ENCODE measurements around the gene NECAB2. TPM values are rescaled to one million over a fixed set of nuclear protein-coding genes. Genes with fewer than 3 reads are reported as not detected.
A peak's percentile ranks its signal among the peaks of the same experiment; 100 is the strongest.

The NECAB2 gene
- total and polyA plus RNA-seq, 2 donors (not counting 1 experiment from before 2014, with no cell fraction given): 0.03 to 0.17 TPM

DNA sequence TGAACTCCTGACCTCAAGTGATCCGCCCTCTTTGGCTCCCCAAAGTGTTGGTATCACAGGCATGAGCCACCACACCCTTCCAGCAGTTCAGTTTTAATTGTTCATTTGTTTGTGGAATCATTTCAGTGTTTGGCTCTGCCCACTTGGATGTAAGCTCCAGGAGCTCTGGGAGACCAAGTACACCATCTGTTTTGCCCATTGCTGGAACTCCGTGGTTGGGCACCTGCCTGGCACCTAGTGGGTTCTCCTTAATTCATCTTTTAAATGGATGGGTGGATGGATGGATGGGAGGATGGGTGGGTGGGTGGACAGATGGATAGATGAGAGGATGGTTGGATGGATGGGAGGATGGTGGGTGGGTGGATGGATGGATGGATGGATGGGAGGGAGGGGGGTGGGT, 953 bp upstream of the NECAB2 start:
- H3K9ac ChIP-seq (ENCODE audit: insufficient read depth, low read length): no peak overlapping the region
- H3K27ac ChIP-seq (ENCODE audit: insufficient read depth, low read length): no peak overlapping the region
- no peak for TF ChIP-seq EZH2 (IDR thresholded peaks at IDR 0.05; ENCODE audit: low read length, missing control alignments)
- TF ChIP-seq, protein P1, sequence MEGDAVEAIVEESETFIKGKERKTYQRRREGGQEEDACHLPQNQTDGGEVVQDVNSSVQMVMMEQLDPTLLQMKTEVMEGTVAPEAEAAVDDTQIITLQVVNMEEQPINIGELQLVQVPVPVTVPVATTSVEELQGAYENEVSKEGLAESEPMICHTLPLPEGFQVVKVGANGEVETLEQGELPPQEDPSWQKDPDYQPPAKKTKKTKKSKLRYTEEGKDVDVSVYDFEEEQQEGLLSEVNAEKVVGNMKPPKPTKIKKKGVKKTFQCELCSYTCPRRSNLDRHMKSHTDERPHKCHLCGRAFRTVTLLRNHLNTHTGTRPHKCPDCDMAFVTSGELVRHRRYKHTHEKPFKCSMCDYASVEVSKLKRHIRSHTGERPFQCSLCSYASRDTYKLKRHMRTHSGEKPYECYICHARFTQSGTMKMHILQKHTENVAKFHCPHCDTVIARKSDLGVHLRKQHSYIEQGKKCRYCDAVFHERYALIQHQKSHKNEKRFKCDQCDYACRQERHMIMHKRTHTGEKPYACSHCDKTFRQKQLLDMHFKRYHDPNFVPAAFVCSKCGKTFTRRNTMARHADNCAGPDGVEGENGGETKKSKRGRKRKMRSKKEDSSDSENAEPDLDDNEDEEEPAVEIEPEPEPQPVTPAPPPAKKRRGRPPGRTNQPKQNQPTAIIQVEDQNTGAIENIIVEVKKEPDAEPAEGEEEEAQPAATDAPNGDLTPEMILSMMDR (conservative IDR thresholded peaks at IDR 0.05 in 1 of 2, IDR thresholded peaks at IDR 0.05 in 1 of 2; ENCODE audit: low read depth in 1 of 2, low read length in 2 of 2): no peak
- no peak overlapping the region for H2AFZ ChIP-seq (ENCODE audit: low read length)
- H3K27me3 ChIP-seq (ENCODE audit: control insufficient read depth, insufficient read depth, low read length): peaks cover 4% of the 10 kb centered on the region
- no peaks in the 10 kb centered on the region for H3K9me3 ChIP-seq (ENCODE audit: control insufficient read depth, insufficient read depth, low read depth, low read length)
- H4K20me1 ChIP-seq (ENCODE audit: control insufficient read depth, extremely low read depth, insufficient read depth, low read length): no peaks in the 10 kb centered on the region
- no peak for DNase-seq (ENCODE audit: low read depth in 2 of 2)
- H3K4me3 ChIP-seq (replicated peaks in 1 of 4; ENCODE audit: control extremely low read depth in 1 of 4, insufficient read depth in 1 of 4, low read depth in 3 of 4, low read length in 4 of 4): no peak overlapping the region
- no peak overlapping the region for H3K4me2 ChIP-seq (ENCODE audit: extremely low read depth, insufficient read depth, low read length)
- peaks cover 4% of the 10 kb centered on the region for H3K36me3 ChIP-seq (ENCODE audit: control insufficient read depth, insufficient read depth, low read length)
- H3K4me1 ChIP-seq (ENCODE audit: control insufficient read depth, extremely low read depth, insufficient read depth, low read length): no peaks in the 10 kb centered on the region
- no peaks in the 10 kb centered on the region for H3K79me2 ChIP-seq (ENCODE audit: control insufficient read depth, insufficient read depth, low read length)

DNA sequence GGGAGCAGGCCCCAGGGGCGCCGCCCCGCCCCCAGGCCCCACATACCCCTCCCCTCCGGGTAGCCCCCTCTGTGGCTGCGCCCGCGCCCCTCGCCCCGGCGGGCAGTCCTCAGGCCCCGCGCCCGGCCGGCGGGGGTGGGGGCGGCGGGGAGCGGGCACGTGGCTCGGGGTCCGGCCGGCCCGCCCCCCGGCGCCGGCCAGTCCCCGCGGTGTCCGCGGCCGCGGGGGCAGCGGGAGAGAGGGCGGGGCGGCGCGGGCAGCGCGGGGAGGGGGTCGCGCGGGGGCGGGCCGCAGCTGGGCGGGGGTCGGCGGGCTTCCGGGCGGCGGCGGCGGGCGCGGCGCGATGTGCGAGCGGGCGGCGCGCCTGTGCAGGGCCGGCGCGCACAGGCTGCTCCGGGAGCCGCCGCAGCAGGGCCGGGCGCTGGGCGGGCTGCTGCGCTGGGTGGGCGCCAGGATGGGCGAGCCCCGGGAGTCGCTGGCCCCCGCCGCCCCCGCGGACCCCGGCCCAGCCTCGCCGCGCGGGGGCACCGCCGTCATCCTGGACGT, 335 bp downstream of the NECAB2 start:
- Histone ChIP-seq H3K4me3 (replicated peaks in 1 of 4; ENCODE audit: control extremely low read depth in 1 of 4, insufficient read depth in 1 of 4, low read depth in 3 of 4, low read length in 4 of 4) (peak overlapping the region in 1 of 4 experiments; percentile 27), H3K27me3 (ENCODE audit: control insufficient read depth, insufficient read depth, low read length) (peaks cover 4% of the 10 kb centered on the region), H3K9ac (ENCODE audit: insufficient read depth, low read length) (no peak overlapping the region), H3K9me3 (ENCODE audit: control insufficient read depth, insufficient read depth, low read depth, low read length) (no peaks in the 10 kb centered on the region), H3K27ac (ENCODE audit: insufficient read depth, low read length) (no peak overlapping the region), H3K79me2 (ENCODE audit: control insufficient read depth, insufficient read depth, low read length) (no peaks in the 10 kb centered on the region), H3K36me3 (ENCODE audit: control insufficient read depth, insufficient read depth, low read length) (peaks cover 4% of the 10 kb centered on the region), H3K4me2 (ENCODE audit: extremely low read depth, insufficient read depth, low read length) (no peak overlapping the region), H2AFZ (ENCODE audit: low read length) (no peak overlapping the region), H3K4me1 (ENCODE audit: control insufficient read depth, extremely low read depth, insufficient read depth, low read length) (no peaks in the 10 kb centered on the region), H4K20me1 (ENCODE audit: control insufficient read depth, extremely low read depth, insufficient read depth, low read length) (no peaks in the 10 kb centered on the region)
- TF ChIP-seq EZH2 (IDR thresholded peaks at IDR 0.05; ENCODE audit: low read length, missing control alignments): no peak
- TF ChIP-seq, protein P1 (conservative IDR thresholded peaks at IDR 0.05 in 1 of 2, IDR thresholded peaks at IDR 0.05 in 1 of 2; ENCODE audit: low read depth in 1 of 2, low read length in 2 of 2): no peak
- no peak for DNase-seq (ENCODE audit: low read depth in 2 of 2)

DNA sequence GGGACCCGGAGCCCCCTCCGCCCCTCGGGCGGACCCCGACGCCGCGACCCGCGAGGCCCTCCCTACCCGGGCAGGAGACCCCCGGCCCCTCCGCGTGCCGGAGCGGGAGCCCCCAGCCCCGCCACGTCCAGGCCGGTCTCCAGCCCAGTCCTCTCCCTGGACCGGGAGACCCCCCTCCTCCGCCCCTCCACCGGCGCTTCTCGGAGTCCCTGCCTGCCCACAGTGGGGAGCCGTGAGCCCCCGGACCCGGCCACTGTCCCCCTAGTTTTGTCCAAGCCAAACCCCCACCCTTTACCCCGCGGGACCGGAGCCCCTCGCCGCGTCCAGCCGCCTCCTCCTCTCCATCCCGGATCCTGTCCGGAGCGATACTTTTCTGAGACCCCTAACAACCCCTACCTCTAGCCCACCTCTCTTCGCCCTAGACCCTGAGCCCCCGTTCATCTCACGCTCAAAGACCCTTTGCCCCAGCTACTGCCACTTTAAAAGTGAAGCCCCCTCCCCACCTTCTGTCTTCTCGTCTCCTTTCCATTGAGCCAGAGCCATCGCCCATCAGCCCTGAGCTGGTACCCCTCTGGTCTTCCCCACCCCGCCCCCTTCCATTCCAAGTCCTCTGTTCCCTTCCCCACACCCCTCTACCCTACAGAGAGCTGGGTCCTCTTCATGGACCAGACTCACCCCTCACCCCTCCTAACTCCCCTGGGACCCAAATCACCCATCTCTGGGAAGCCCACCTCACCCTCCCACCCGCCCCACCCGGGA, 1.0 kb downstream of the NECAB2 start:
- no peak overlapping the region for H2AFZ ChIP-seq (ENCODE audit: low read length)
- H3K27me3 ChIP-seq (ENCODE audit: control insufficient read depth, insufficient read depth, low read length): peaks cover 4% of the 10 kb centered on the region
- peaks cover 4% of the 10 kb centered on the region for H3K36me3 ChIP-seq (ENCODE audit: control insufficient read depth, insufficient read depth, low read length)
- H4K20me1 ChIP-seq (ENCODE audit: control insufficient read depth, extremely low read depth, insufficient read depth, low read length): no peaks in the 10 kb centered on the region
- TF ChIP-seq EZH2 (IDR thresholded peaks at IDR 0.05; ENCODE audit: low read length, missing control alignments): peak; percentile 29
- TF ChIP-seq, protein P1 (conservative IDR thresholded peaks at IDR 0.05 in 1 of 2, IDR thresholded peaks at IDR 0.05 in 1 of 2; ENCODE audit: low read depth in 1 of 2, low read length in 2 of 2): no peak
- H3K9ac ChIP-seq (ENCODE audit: insufficient read depth, low read length): no peak overlapping the region
- no peak overlapping the region for H3K27ac ChIP-seq (ENCODE audit: insufficient read depth, low read length)
- no peak overlapping the region for H3K4me3 ChIP-seq (replicated peaks in 1 of 4; ENCODE audit: control extremely low read depth in 1 of 4, insufficient read depth in 1 of 4, low read depth in 3 of 4, low read length in 4 of 4)
- H3K79me2 ChIP-seq (ENCODE audit: control insufficient read depth, insufficient read depth, low read length): no peaks in the 10 kb centered on the region
- H3K4me2 ChIP-seq (ENCODE audit: extremely low read depth, insufficient read depth, low read length): no peak overlapping the region
- no peaks in the 10 kb centered on the region for H3K9me3 ChIP-seq (ENCODE audit: control insufficient read depth, insufficient read depth, low read depth, low read length)
- H3K4me1 ChIP-seq (ENCODE audit: control insufficient read depth, extremely low read depth, insufficient read depth, low read length): no peaks in the 10 kb centered on the region
- DNase-seq (ENCODE audit: low read depth in 2 of 2): no peak

Measured in fibroblast of lung (primary cell).